H1 (cell line): Measurements from ENCODE around the gene MR1. TPM values are rescaled to one million over a fixed set of nuclear protein-coding genes. Genes with fewer than 3 reads are reported as not detected.

Experiments used
- CTCF ChIA-PET: fragments of 300-600 bp; sonication (Branson Sonifier 250); formaldehyde crosslinking; loops from one replicate; lab custom pipeline; 2021; ENCODE audit not compliant: partially characterized antibody; lab: Charles Lee
- POLR2A ChIA-PET: fragments of 300-600 bp; sonication (Branson Sonifier 250); formaldehyde crosslinking; loops from one replicate; lab custom pipeline; 2021; ENCODE audit warnings: inconsistent platforms; ENCODE audit not compliant: partially characterized antibody; lab: Charles Lee
- DNase-seq, 2 experiments: peaks; one replicate each; pipeline versions ENCODE4 v3.0.0 to v3.0.0-alpha.2; 2010 to 2022; ENCODE audit warnings: low spot score in 2 of 2, low read depth in 1 of 2, mixed read lengths in 1 of 2
- FAIRE-seq: peaks from 2 replicates; lab custom pipeline; 2011; peaks lifted over from hg19 to GRCh38; lab: Jason Lieb, UNC
- H2AFZ ChIP-seq: 2 replicates; pipeline ENCODE4 v1.8.1; 2012; ENCODE audit warnings: low read length, inconsistent platforms
- H2AK5ac ChIP-seq: 2 replicates; pipeline ENCODE4 v1.6.1; 2013; ENCODE audit warnings: low read depth, low read length
- H2BK120ac ChIP-seq: replicated peaks from 2 replicates; pipeline ENCODE3; 2013; ENCODE audit warnings: low read depth, low read length, inconsistent platforms
- H2BK12ac ChIP-seq: 2 replicates; pipeline ENCODE4 v1.6.1; 2013; ENCODE audit warnings: low read depth, low read length
- H2BK15ac ChIP-seq: 2 replicates; pipeline ENCODE4 v1.6.1; 2013; ENCODE audit warnings: low read length
- H2BK20ac ChIP-seq: 2 replicates; pipeline ENCODE4 v1.6.1; 2013; ENCODE audit warnings: low read length
- H2BK5ac ChIP-seq: 2 replicates; pipeline ENCODE4 v1.6.1; 2013; ENCODE audit warnings: low read depth, low read length
- H3K14ac ChIP-seq: 2 replicates; pipeline ENCODE4 v1.6.1; 2013; ENCODE audit warnings: inconsistent platforms; ENCODE audit not compliant: insufficient read length
- H3K18ac ChIP-seq: 2 replicates; pipeline ENCODE4 v1.6.1; 2013; ENCODE audit warnings: low read length; ENCODE audit errors: extremely low read depth
- H3K23ac ChIP-seq: 2 replicates; pipeline ENCODE4 v1.6.1; 2013; ENCODE audit warnings: inconsistent platforms; ENCODE audit not compliant: insufficient read length
- H3K23me2 ChIP-seq: 2 replicates; pipeline ENCODE4 v1.6.1; 2013; ENCODE audit warnings: low read depth, low read length
- H3K27ac ChIP-seq: 2 replicates; pipeline ENCODE4 v1.6.1; 2011; ENCODE audit warnings: low read depth, low read length, inconsistent platforms
- H3K27me3 ChIP-seq, 4 experiments: replicated peaks in 1 of 4; 1 replicate in 1 of 4; 2 replicates in 3 of 4; pipeline versions ENCODE4 v1.6.1 to v1.8.1; 2011 to 2013; ENCODE audit warnings: low read length in 3 of 4, mild to moderate bottlenecking in 3 of 4, inconsistent platforms in 2 of 4, mixed read lengths in 2 of 4, moderate library complexity in 1 of 4; ENCODE audit not compliant: control insufficient read depth in 3 of 4, insufficient read depth in 3 of 4; ENCODE audit errors: extremely low read depth in 1 of 4
- H3K36me3 ChIP-seq, 4 experiments: 2 replicates each; pipeline versions ENCODE4 v1.6.1 to v1.8.1; 2011 to 2013; ENCODE audit warnings: mild to moderate bottlenecking in 4 of 4, low read length in 3 of 4, moderate library complexity in 2 of 4, control low read depth in 1 of 4, inconsistent platforms in 1 of 4; ENCODE audit not compliant: insufficient read depth in 4 of 4, control insufficient read depth in 2 of 4
- H3K4ac ChIP-seq: replicated peaks from 2 replicates; pipeline ENCODE3; 2013; ENCODE audit warnings: low read length, low read depth, mixed read lengths, inconsistent platforms; ENCODE audit not compliant: insufficient read length
- H3K4me1 ChIP-seq, 4 experiments: replicated peaks in 1 of 4; 1 replicate in 1 of 4; 2 replicates in 3 of 4; pipeline versions ENCODE4 v1.6.1 to v1.8.1; 2011 to 2013; ENCODE audit warnings: low read length in 3 of 4, inconsistent platforms in 2 of 4, mixed read lengths in 1 of 4; ENCODE audit not compliant: insufficient read depth in 4 of 4, control insufficient read depth in 3 of 4
- H3K4me2 ChIP-seq, 2 experiments: 2 replicates each; pipeline versions ENCODE4 v1.6.1 to v1.8.1; 2011 to 2013; ENCODE audit warnings: low read depth in 2 of 2, low read length in 2 of 2, control low read depth in 1 of 2, inconsistent platforms in 1 of 2, mild to moderate bottlenecking in 1 of 2; ENCODE audit not compliant: insufficient read depth in 1 of 2
- H3K4me3 ChIP-seq, 4 experiments: fragments of 200-600, 300-600 bp in 1 of 4; sonication (generic), shearing (Covaris generic), sonication (Bioruptor Twin) in 1 of 4; 2 replicates each; pipeline versions ENCODE4 v1.5.1 to v1.8.1; 2011 to 2016; ENCODE audit warnings: low read length in 4 of 4, low read depth in 3 of 4, control low read depth in 2 of 4, inconsistent platforms in 2 of 4, mild to moderate bottlenecking in 2 of 4, mixed read lengths in 1 of 4, moderate library complexity in 1 of 4; ENCODE audit not compliant: insufficient read depth in 2 of 4; ENCODE audit errors: extremely low read depth in 1 of 4
- H3K56ac ChIP-seq: replicated peaks from 2 replicates; pipeline ENCODE3; 2013; ENCODE audit warnings: low read depth, mild to moderate bottlenecking, mixed read lengths, low read length, inconsistent platforms; ENCODE audit not compliant: insufficient read length
- H3K79me1 ChIP-seq: 2 replicates; pipeline ENCODE4 v1.6.1; 2013; ENCODE audit warnings: low read depth, low read length, control low read depth
- H3K79me2 ChIP-seq, 2 experiments: 2 replicates each; pipeline versions ENCODE4 v1.6.1 to v1.8.1; 2012 to 2013; ENCODE audit warnings: low read length in 2 of 2, mild to moderate bottlenecking in 2 of 2, inconsistent platforms in 1 of 2; ENCODE audit not compliant: insufficient read depth in 2 of 2, control insufficient read depth in 1 of 2
- H3K9ac ChIP-seq, 4 experiments: replicated peaks in 1 of 4; 1 replicate in 1 of 4; 2 replicates in 3 of 4; pipeline versions ENCODE4 v1.6.1 to v1.8.1; 2011 to 2013; ENCODE audit warnings: low read depth in 3 of 4, low read length in 3 of 4, control low read depth in 2 of 4, mild to moderate bottlenecking in 2 of 4, moderate library complexity in 2 of 4, inconsistent platforms in 1 of 4; ENCODE audit errors: extremely low read depth in 1 of 4
- H3K9me3 ChIP-seq, 2 experiments: 2 replicates each; pipeline versions ENCODE4 v1.6.1 to v1.8.1; 2012 to 2013; ENCODE audit warnings: mild to moderate bottlenecking in 2 of 2, moderate library complexity in 2 of 2, control low read depth in 1 of 2, inconsistent platforms in 1 of 2, low read depth in 1 of 2, low read length in 1 of 2, mixed read lengths in 1 of 2; ENCODE audit not compliant: insufficient read depth in 2 of 2
- H4K20me1 ChIP-seq, 2 experiments: replicated peaks in 1 of 2; 2 replicates each; pipeline versions ENCODE3 to v1.8.1; 2011 to 2013; ENCODE audit warnings: inconsistent platforms in 2 of 2, low read length in 2 of 2, mild to moderate bottlenecking in 1 of 2; ENCODE audit not compliant: insufficient read depth in 2 of 2, control insufficient read depth in 1 of 2
- H4K5ac ChIP-seq: 2 replicates; pipeline ENCODE4 v1.6.1; 2013; ENCODE audit warnings: low read length, low read depth, mixed read lengths, inconsistent platforms; ENCODE audit not compliant: insufficient read length
- H4K8ac ChIP-seq: 2 replicates; pipeline ENCODE4 v1.8.0; 2013; ENCODE audit warnings: mild to moderate bottlenecking, moderate library complexity, low read length, inconsistent platforms; ENCODE audit not compliant: insufficient read depth; ENCODE audit errors: extremely low read depth
- H4K91ac ChIP-seq: replicated peaks from 2 replicates; pipeline ENCODE3; 2013; ENCODE audit warnings: low read length, mixed read lengths, inconsistent platforms; ENCODE audit not compliant: insufficient read length
- RBBP5 ChIP-seq: IDR thresholded peaks from 2 replicates; pipeline ENCODE4 v1.7.1; 2012; ENCODE audit warnings: low read depth, mild to moderate bottlenecking, inconsistent platforms, low read length, moderate library complexity, borderline replicate concordance
- TEAD4 ChIP-seq: IDR thresholded peaks from 2 replicates; pipeline ENCODE4 v1.6.1; 2012; ENCODE audit warnings: low read depth, low read length, inconsistent platforms, mixed read lengths
- WGBS, 2 experiments: shearing (Covaris generic) in 1 of 2; methylation state at CpG; one replicate each; pipeline versions ENCODE4 v1.1.6 to v1.1.7; 2013 to 2015; ENCODE audit warnings: low lambda C conversion rate in 2 of 2, mixed read lengths in 2 of 2, inconsistent platforms in 1 of 2, low coverage in 1 of 2, missing lambda C conversion rate in 1 of 2; ENCODE audit not compliant: insufficient replicate concordance in 2 of 2, insufficient coverage in 1 of 2, insufficient read length in 1 of 2; ENCODE audit errors: extremely low coverage in 1 of 2, missing lambda C conversion rate in 1 of 2; 5-methylcytosine and 5-hydroxymethylcytosine counted together
- polyA plus RNA-seq, 7 experiments: library from polyadenylated mRNA; depleted of rRNA in 3 of 7; stranded (reverse) in 5 of 7; unstranded in 2 of 7; fragments of >200 nt in 5 of 7; fragments of 200-250 nt in 2 of 7; gene quantifications; 1 replicate in 5 of 7; 2 replicates in 1 of 7; 4 replicates in 1 of 7; pipeline versions ENCODE4 v1.2.1 to v1.2.3, GENCODE V29; 2011 to 2013; ENCODE audit warnings: missing spikeins in 2 of 7, mixed read lengths in 2 of 7
- total RNA-seq: library from RNA; stranded (reverse); fragmentation: NEBNext Ultra II Directional; extraction: Animal tissue kit (Norgen Biotek cat#: 25700); gene quantifications from 2 replicates; pipeline ENCODE4 v1.2.1, GENCODE V29; 2021

MR1 gene
- total and polyA plus RNA-seq, 2 of the 8 experiments (the other 6 are each of a cell fraction or from before 2014, with no cell fraction given): 0.09 TPM; not detected in 1

DNA sequence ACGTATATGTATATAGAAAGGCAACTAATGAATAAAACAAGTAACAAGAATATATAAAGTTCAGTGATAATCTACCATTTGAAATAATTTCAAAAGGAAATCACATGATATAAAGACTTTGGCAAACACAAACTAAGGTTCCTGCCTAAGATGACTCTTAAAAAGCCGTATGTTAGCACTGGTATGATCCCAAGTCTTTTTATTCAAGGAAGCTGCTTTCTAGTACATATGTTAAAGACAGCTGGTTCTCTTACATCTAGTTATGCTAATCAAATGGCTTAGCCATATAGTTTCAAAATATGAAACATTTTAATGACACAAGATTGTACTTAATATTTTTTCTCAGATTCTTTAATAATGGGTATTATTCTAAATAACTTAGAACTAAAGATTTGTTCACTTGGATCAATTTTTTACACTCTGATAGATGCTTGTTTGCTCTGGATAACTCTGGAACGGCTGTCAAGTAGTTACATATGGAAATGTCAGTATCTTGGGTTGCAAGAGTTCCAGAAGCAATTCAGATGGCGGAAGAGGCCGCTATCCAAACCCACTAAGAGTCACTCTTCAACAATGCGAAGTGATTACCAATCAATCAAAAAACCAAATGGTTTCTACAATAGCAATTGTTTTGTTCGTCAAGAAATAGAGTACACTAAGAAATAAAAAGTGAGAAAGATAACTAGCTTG, 32.5 kb upstream of the MR1 start:
- no peak overlapping the region for H3K4me3 ChIP-seq
- no peaks in the 10 kb centered on the region for H3K23me2 ChIP-seq
- H3K9ac ChIP-seq: no peak overlapping the region
- H2AFZ ChIP-seq: no peak overlapping the region
- H2BK12ac ChIP-seq: no peak overlapping the region
- H3K23ac ChIP-seq: no peak overlapping the region
- H3K4me1 ChIP-seq: no peaks in the 10 kb centered on the region
- H2BK20ac ChIP-seq: no peak overlapping the region
- H2AK5ac ChIP-seq: no peak overlapping the region
- no peaks in the 10 kb centered on the region for H3K27me3 ChIP-seq
- H2BK5ac ChIP-seq: no peak overlapping the region
- no peak overlapping the region for H3K27ac ChIP-seq
- H4K91ac ChIP-seq: no peak overlapping the region
- 93% methylated on average over 7 of the region's 7 CpGs; no CpG with 5 or more reads in 1 of the 2 experiments for WGBS, 2 experiments
- FAIRE-seq: no peak
- no peaks in the 10 kb centered on the region; the same call in 1 of the 2 replicates for H3K79me1 ChIP-seq
- no peak overlapping the region for H3K56ac ChIP-seq
- peaks cover 3 to 47% (median 19%) of the 10 kb centered on the region in 4 experiments for H3K36me3 ChIP-seq
- H4K8ac ChIP-seq: no peak overlapping the region
- POLR2A ChIA-PET: no interaction called here
- peaks cover 0 to 2% of the 10 kb centered on the region in 2 experiments for H4K20me1 ChIP-seq
- H3K4me2 ChIP-seq: no peak overlapping the region
- no peak overlapping the region for H4K5ac ChIP-seq
- DNase-seq: no peak
- no peaks in the 10 kb centered on the region for H3K9me3 ChIP-seq
- peaks cover 0 to 4% of the 10 kb centered on the region in 2 experiments; a peak in 2 of 4 replicates for H3K79me2 ChIP-seq
- H2BK15ac ChIP-seq: no peak overlapping the region
- no peak overlapping the region for H3K18ac ChIP-seq
- H3K14ac ChIP-seq: no peak overlapping the region
- H2BK120ac ChIP-seq: no peak overlapping the region
- no peak overlapping the region for H3K4ac ChIP-seq
- CTCF ChIA-PET: interaction anchor here (0.6 to 1.8 kb wide), 8 partner anchors 15 to 142 kb away, joined by 3 to 6 read pairs (median 4); no protein-coding TSS in a partner anchor
- TF ChIP-seq TEAD4 (no peak), RBBP5 (no peak)
